OCI-LY7 (cell line): Measurements from ENCODE around the gene IKBKE. TPM values are rescaled to one million over a fixed set of nuclear protein-coding genes. Genes with fewer than 3 reads are reported as not detected.

ENCODE experiments used
- BruUV-seq: library from RNA; stranded (reverse); fragments of 400-500 nt; replicated peaks from 2 replicates; lab custom pipeline; 2021; lab: Mats Ljungman, UMichigan
- CTCF ChIA-PET: fragments of 300-600 bp; sonication (Branson Sonifier 250); formaldehyde crosslinking; loops from one replicate; lab custom pipeline; 2022; ENCODE audit warnings: antibody characterized with exemption; ENCODE audit not compliant: unreplicated experiment; lab: Charles Lee
- POLR2A ChIA-PET: fragments of 300-600 bp; sonication (Branson Sonifier 250); formaldehyde crosslinking; loops from one replicate; lab custom pipeline; 2022; ENCODE audit warnings: antibody characterized with exemption; lab: Charles Lee
- DNase-seq: peaks from one replicate; pipeline ENCODE4 v3.0.0-alpha.2; 2015; ENCODE audit warnings: low spot score
- H2AFZ ChIP-seq: fragments of 200-600 bp; sonication (generic), shearing (Covaris generic); 2 replicates; pipeline ENCODE4 v1.6.1; 2014; ENCODE audit warnings: mild to moderate bottlenecking, antibody characterized with exemption, low read length, moderate library complexity
- H3K27ac ChIP-seq: fragments of 200-600 bp; sonication (generic); 2 replicates; pipeline ENCODE4 v1.5.1; 2014; ENCODE audit warnings: mixed run types, low read depth, mild to moderate bottlenecking, moderate library complexity, low read length, inconsistent platforms; ENCODE audit not compliant: poor library complexity, severe bottlenecking
- H3K36me3 ChIP-seq: fragments of 200-600 bp; sonication (generic); 2 replicates; pipeline ENCODE4 v1.6.1; 2014; ENCODE audit warnings: mild to moderate bottlenecking, antibody characterized with exemption, low read length, moderate library complexity, mixed read lengths; ENCODE audit not compliant: insufficient read depth
- H3K4me1 ChIP-seq: fragments of 200-600 bp; sonication (generic); 2 replicates; pipeline ENCODE4 v1.5.1; 2014; ENCODE audit warnings: mild to moderate bottlenecking, low read length; ENCODE audit not compliant: insufficient read depth, poor library complexity, severe bottlenecking
- H3K4me2 ChIP-seq: fragments of 200-600 bp; sonication (generic); 2 replicates; pipeline ENCODE4 v1.6.1; 2014; ENCODE audit warnings: mild to moderate bottlenecking, low read length
- H3K4me3 ChIP-seq: fragments of 200-600 bp; sonication (generic); 2 replicates; pipeline ENCODE4 v1.5.1; 2014; ENCODE audit warnings: mild to moderate bottlenecking, low read depth, low read length; ENCODE audit not compliant: poor library complexity, severe bottlenecking
- H3K79me2 ChIP-seq: fragments of 200-600 bp; sonication (generic); 2 replicates; pipeline ENCODE4 v1.6.1; 2016; ENCODE audit warnings: low read depth, mild to moderate bottlenecking, low read length, moderate library complexity, mixed read lengths; ENCODE audit not compliant: insufficient read depth
- H3K9me2 ChIP-seq: fragments of 200-600 bp; sonication (generic); 2 replicates; pipeline ENCODE4 v1.6.1; 2016; ENCODE audit warnings: mild to moderate bottlenecking, low read length, mixed read lengths; ENCODE audit not compliant: insufficient read depth
- H3K9me3 ChIP-seq: fragments of 200-600 bp; sonication (generic); 2 replicates; pipeline ENCODE4 v1.6.1; 2014; ENCODE audit warnings: mild to moderate bottlenecking, mixed run types, low read length, mixed read lengths
- H4K20me1 ChIP-seq: fragments of 200-600 bp; sonication (generic); 2 replicates; pipeline ENCODE4 v1.6.1; 2014; ENCODE audit warnings: mild to moderate bottlenecking, antibody characterized with exemption, low read length, moderate library complexity, mixed read lengths; ENCODE audit not compliant: insufficient read depth
- EZH2phosphoT487 ChIP-seq: fragments of 200-600 bp; sonication (generic); IDR thresholded peaks from 2 replicates; pipeline ENCODE4 v1.6.1; 2018; ENCODE audit warnings: low read depth, borderline replicate concordance, mild to moderate bottlenecking, mixed run types, antibody characterized with exemption, low read length, moderate library complexity, mixed read lengths
- intact Hi-C: fragments of 100-400 bp; cut with micrococcal nuclease; formaldehyde crosslinking; loops from one replicate; pipeline ENCODE4 v1.10.0; 2022; ENCODE audit not compliant: unreplicated experiment
- total RNA-seq, 2 experiments: library from RNA; depleted of rRNA in 1 of 2; stranded (reverse); fragments of >200 nt in 1 of 2; shearing (Covaris generic) in 1 of 2; gene quantifications; 2 replicates each; pipeline ENCODE4 v1.2.3, GENCODE V29; 2014 to 2022
- TF ChIP-seq, protein P1 (sequence below): fragments of 200-600 bp; sonication (generic); conservative IDR thresholded peaks from 2 replicates; pipeline ENCODE4 v1.5.1; 2014; ENCODE audit warnings: mild to moderate bottlenecking, antibody characterized with exemption, low read length, moderate library complexity, mixed read lengths

Gene IKBKE
- total RNA-seq, 2 experiments from 2014 or later: 23.9 to 38.5 TPM

DNA sequence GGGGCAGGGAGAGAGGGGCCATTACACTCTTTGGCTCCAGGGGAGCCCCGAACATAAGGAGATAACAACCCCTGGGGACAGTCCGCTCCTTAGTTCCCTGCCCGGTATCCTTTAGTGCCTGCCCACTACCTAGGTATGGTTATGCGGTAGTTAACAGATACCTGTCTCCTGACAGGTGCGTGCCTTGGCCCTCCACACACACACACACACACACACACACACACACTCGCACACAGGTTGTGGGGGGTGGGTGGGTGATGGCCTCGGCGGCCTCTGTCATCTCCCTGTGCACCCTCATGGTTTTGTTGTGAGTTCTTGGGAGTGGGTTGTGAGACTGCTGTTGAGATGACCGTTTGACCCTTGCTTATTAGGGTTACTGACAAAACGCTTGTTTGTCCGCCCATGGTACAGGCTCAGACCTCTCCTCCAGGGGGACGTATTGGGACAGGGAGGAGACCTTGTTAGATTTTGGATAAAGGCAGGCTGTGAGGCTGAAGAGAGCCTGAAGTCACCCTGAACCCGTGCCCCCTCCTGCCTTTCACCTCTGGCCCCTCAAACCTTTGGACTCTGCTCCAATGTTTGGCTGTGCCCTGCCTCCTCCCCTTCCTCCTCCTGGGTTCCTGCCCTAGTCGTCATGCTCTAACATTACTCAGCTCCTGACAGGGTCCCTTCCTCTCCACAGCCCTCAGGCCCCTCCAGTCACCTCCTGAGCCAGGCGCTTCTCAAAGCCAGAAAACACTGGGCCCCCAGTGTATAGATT, 38.0 kb downstream of the IKBKE start:
- no peaks in the 10 kb centered on the region for H3K9me2 ChIP-seq
- no peaks in the 10 kb centered on the region for H3K36me3 ChIP-seq
- ChIA-PET POLR2A (no interaction called here), CTCF (no interaction called here)
- DNase-seq: no peak
- no peak overlapping the region for H2AFZ ChIP-seq
- no TSS peak for BruUV-seq
- H4K20me1 ChIP-seq: no peaks in the 10 kb centered on the region
- no peaks in the 10 kb centered on the region for H3K4me1 ChIP-seq
- H3K79me2 ChIP-seq: no peaks in the 10 kb centered on the region
- H3K4me3 ChIP-seq: no peak overlapping the region
- H3K27ac ChIP-seq: no peak overlapping the region
- H3K4me2 ChIP-seq: no peak overlapping the region
- TF ChIP-seq, protein P1, sequence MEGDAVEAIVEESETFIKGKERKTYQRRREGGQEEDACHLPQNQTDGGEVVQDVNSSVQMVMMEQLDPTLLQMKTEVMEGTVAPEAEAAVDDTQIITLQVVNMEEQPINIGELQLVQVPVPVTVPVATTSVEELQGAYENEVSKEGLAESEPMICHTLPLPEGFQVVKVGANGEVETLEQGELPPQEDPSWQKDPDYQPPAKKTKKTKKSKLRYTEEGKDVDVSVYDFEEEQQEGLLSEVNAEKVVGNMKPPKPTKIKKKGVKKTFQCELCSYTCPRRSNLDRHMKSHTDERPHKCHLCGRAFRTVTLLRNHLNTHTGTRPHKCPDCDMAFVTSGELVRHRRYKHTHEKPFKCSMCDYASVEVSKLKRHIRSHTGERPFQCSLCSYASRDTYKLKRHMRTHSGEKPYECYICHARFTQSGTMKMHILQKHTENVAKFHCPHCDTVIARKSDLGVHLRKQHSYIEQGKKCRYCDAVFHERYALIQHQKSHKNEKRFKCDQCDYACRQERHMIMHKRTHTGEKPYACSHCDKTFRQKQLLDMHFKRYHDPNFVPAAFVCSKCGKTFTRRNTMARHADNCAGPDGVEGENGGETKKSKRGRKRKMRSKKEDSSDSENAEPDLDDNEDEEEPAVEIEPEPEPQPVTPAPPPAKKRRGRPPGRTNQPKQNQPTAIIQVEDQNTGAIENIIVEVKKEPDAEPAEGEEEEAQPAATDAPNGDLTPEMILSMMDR: no peak
- no peak for TF ChIP-seq EZH2phosphoT487
- intact Hi-C loops: no loop called here
- no peaks in the 10 kb centered on the region for H3K9me3 ChIP-seq

DNA sequence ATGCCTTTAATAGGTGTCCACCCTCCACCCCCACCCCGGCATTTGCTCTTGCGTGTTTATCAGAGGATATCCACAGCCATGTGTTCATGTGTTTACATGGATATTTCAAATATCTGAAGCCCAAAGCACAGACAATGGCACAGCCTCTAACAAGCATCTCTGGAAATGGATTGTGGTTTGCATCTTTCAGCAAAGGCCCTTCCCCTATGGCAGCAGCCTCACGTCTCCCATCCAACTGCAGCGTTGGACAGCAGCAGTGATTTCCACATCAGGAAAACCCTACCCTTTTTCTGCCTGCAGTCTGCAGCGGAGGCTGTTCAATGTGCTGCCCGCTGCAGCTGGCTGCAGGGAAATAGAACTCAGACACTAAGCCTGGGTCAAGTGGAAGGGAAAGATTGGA, 38.7 kb downstream of the IKBKE start:
- no peak overlapping the region for H2AFZ ChIP-seq
- no peaks in the 10 kb centered on the region for H4K20me1 ChIP-seq
- H3K4me3 ChIP-seq: no peak overlapping the region
- no peak for DNase-seq
- no peak overlapping the region for H3K4me2 ChIP-seq
- H3K79me2 ChIP-seq: no peaks in the 10 kb centered on the region
- H3K4me1 ChIP-seq: no peaks in the 10 kb centered on the region
- TF ChIP-seq EZH2phosphoT487: no peak
- TF ChIP-seq, protein P1: no peak
- no peak overlapping the region for H3K27ac ChIP-seq
- H3K36me3 ChIP-seq: no peaks in the 10 kb centered on the region
- H3K9me3 ChIP-seq: no peaks in the 10 kb centered on the region
- ChIA-PET CTCF (no interaction called here), POLR2A (no interaction called here)
- intact Hi-C loops: no loop called here
- no TSS peak for BruUV-seq
- no peaks in the 10 kb centered on the region for H3K9me2 ChIP-seq

DNA sequence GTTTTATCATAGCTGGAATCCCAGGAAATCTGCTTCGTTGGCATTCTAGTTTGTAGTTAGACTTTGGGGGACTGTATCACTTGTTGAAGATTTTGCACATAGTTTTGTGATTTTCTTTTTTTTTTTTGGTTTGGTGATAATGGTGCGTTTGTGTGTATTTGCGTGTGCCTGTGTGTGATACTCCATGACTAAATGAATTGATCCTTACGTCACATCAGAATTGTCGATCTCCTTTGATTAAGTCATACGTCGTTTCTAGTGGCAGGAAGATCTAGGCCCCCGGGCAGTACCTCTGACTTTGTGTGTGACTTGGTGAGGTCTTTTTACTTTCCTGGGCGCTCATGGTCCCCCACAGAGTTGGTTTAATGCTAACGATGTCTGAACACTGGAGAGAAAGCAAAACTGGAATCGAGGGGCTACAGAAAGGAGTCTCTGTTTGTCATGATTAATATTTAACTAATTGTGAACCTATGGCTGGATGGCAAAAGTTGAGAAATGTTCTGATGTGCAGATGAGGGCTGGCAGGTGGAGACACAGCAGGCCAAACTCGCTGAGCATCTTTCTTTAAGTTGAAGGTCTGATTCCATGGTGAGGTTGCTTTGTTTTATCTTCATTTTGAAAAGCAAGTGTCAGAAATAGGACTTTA, 39.5 kb downstream of the IKBKE start:
- no TSS peak for BruUV-seq
- Histone ChIP-seq H4K20me1 (no peaks in the 10 kb centered on the region), H3K9me3 (no peaks in the 10 kb centered on the region), H2AFZ (no peak overlapping the region), H3K4me2 (no peak overlapping the region), H3K79me2 (no peaks in the 10 kb centered on the region), H3K27ac (no peak overlapping the region), H3K9me2 (no peaks in the 10 kb centered on the region), H3K4me3 (no peak overlapping the region), H3K4me1 (no peaks in the 10 kb centered on the region), H3K36me3 (no peaks in the 10 kb centered on the region)
- ChIA-PET CTCF (no interaction called here), POLR2A (no interaction called here)
- intact Hi-C loops: no loop called here
- TF ChIP-seq EZH2phosphoT487: no peak
- TF ChIP-seq, protein P1: no peak
- no peak for DNase-seq
